Neutrophil (primary cell): ENCODE measurements around the gene GUCD1.

Source experiments
- H3K27ac ChIP-seq: fragments of 200-600 bp; sonication (generic); 2 replicates; pipeline ENCODE4 v1.5.1; 2016; ENCODE audit warnings: mild to moderate bottlenecking, moderate library complexity
- H3K27me3 ChIP-seq: fragments of 200-600 bp; sonication (generic); 2 replicates; pipeline ENCODE4 v1.6.0; 2016; ENCODE audit warnings: mild to moderate bottlenecking
- H3K36me3 ChIP-seq: fragments of 200-600 bp; sonication (generic); 2 replicates; pipeline ENCODE4 v1.5.1; 2017
- H3K4me1 ChIP-seq, 2 experiments: fragments of 200-600 bp in 1 of 2; sonication (generic) in 1 of 2; 1 replicate in 1 of 2; 2 replicates in 1 of 2; pipeline versions ENCODE4 v1.5.1 to v1.6.1; 2013 to 2016; ENCODE audit warnings: low read depth in 1 of 2, low read length in 1 of 2, mild to moderate bottlenecking in 1 of 2, moderate library complexity in 1 of 2; ENCODE audit not compliant: control insufficient read depth in 1 of 2, insufficient read depth in 1 of 2
- H3K4me3 ChIP-seq, 2 experiments: fragments of 200-600 bp in 1 of 2; sonication (generic) in 1 of 2; 1 replicate in 1 of 2; 2 replicates in 1 of 2; pipeline ENCODE4 v1.5.1; 2013 to 2016; ENCODE audit warnings: low read depth in 1 of 2, low read length in 1 of 2, mild to moderate bottlenecking in 1 of 2, moderate library complexity in 1 of 2
- H3K9me3 ChIP-seq: fragments of 200-600 bp; sonication (generic); 2 replicates; pipeline ENCODE4 v1.5.1; 2016
- CTCF ChIP-seq: fragments of 200-600 bp; sonication (generic); IDR thresholded peaks from 2 replicates; pipeline ENCODE4 v1.5.1; 2016; ENCODE audit warnings: antibody characterized with exemption

Gene GUCD1

GRCh38 chr22:24580276-24580675, 25.3 kb upstream of the GUCD1 start:
- no peaks in the 10 kb centered on the region for H3K4me1 ChIP-seq
- no peak for TF ChIP-seq CTCF
- no peaks in the 10 kb centered on the region for H3K27me3 ChIP-seq
- H3K9me3 ChIP-seq = no peaks in the 10 kb centered on the region
- H3K36me3 ChIP-seq = no peaks in the 10 kb centered on the region
- H3K27ac ChIP-seq = no peak overlapping the region
- H3K4me3 ChIP-seq = no peak overlapping the region

- Histone ChIP-seq H3K4me1 (no peaks in the 10 kb centered on the region), H3K27me3 (no peaks in the 10 kb centered on the region), H3K27ac (no peak overlapping the region), H3K9me3 (no peaks in the 10 kb centered on the region), H3K36me3 (peaks cover 10% of the 10 kb centered on the region), H3K4me3 (no peak overlapping the region)
- no peak for TF ChIP-seq CTCF
Observed at GRCh38 chr22:24579258-24579601, 24.3 kb upstream of the GUCD1 start.

DNA sequence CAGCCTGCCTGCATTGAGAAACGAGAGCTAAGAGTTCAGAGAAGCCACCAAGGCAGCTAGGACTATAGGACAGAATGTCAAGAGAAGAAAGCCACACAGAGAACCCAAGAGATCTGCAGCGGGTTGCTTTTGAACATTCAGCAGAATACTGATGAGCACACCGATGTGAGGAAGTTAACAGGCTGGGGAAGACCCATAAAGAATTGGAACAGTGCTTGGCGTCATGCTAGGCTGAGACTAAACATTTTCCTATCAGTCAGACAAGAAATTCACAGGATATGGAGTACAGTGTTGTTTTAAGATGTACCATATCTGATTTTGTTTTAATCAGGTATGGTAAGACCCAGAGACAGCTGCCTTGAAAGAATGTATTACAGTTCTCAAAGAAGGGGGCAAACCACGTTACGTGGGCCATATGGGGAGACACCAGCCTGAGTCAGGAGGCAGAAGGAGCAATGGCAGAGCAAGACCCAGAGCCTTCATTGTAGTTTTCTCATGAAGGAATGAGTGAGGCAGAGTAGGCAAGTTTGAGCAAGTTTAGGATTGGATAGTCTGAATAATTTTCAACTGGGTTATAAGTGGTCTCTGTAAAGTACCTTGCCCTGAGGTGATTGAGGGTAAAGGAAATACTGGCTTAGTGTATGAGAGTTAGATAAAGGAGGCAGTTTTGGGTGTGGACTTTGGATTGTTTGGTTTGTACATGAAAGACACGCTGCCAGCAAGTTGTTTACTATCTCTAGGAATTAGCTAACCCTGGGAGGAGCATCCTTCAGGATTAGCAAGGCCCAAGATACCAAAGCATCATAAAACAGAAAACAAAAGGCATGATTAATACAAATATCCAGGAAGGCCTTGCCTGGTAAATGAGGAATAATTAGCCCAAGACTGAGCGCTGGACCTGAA, 23.7 kb upstream of the GUCD1 start:
- H3K27ac ChIP-seq = no peak overlapping the region
- TF ChIP-seq CTCF = no peak
- no peaks in the 10 kb centered on the region for H3K27me3 ChIP-seq
- no peak overlapping the region for H3K4me3 ChIP-seq
- peaks cover 16% of the 10 kb centered on the region for H3K36me3 ChIP-seq
- no peaks in the 10 kb centered on the region for H3K9me3 ChIP-seq
- H3K4me1 ChIP-seq = no peaks in the 10 kb centered on the region

DNA sequence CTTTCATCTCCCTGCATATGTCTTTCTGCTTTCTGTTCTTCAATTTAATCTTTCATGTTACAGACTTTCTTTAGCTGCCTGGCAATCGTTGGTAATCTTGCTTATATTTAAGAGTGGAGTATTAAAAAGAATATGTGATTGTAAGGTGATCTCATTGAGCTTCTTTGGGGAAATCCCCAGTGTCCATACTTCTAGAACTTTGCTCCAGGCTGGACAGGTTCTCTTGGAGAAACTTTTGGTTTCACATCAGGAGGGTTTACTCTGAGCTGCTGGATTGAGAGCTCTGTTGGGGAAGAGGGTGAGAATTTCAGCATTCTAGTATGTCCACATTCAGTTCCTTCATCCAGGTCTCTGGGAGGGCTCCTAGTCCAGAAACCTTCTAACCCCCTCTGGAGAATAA, 21.8 kb upstream of the GUCD1 start:
- peaks cover 34% of the 10 kb centered on the region for H3K36me3 ChIP-seq
- no peak overlapping the region for H3K27ac ChIP-seq
- no peak overlapping the region for H3K4me3 ChIP-seq
- no peaks in the 10 kb centered on the region for H3K9me3 ChIP-seq
- no peaks in the 10 kb centered on the region for H3K4me1 ChIP-seq
- H3K27me3 ChIP-seq = no peaks in the 10 kb centered on the region
- TF ChIP-seq CTCF = no peak

DNA sequence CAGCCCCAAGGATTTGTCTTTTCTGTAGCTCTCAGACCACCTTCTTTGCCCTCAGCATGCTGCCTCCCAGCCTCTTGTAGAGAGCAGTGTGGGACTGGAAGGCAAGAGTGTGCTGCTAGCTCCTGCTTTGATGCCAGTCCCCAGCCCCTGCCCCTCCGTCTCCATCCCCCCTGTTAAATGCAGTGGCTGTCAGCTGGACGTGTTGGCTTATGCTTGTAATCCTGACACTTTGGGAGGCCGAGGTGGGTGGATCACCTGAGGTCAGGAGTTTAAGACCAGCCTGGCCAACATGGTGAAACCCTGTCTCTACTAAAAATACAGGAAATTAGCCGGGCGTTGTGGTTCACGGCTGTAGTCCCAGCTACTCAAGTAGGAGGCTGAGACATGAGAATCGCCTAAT, 16.3 kb upstream of the GUCD1 start:
- no peak for TF ChIP-seq CTCF
- Histone ChIP-seq H3K4me3 (no peak overlapping the region), H3K9me3 (no peaks in the 10 kb centered on the region), H3K27me3 (no peaks in the 10 kb centered on the region), H3K36me3 (peaks cover 77% of the 10 kb centered on the region), H3K4me1 (peaks cover 5 to 9% of the 10 kb centered on the region in 2 experiments), H3K27ac (no peak overlapping the region)
